GM19468 (cell line): Measurements from ENCODE around the gene BHLHA9.
"Not testable (repeated sequence)": the region's sequence is repeated elsewhere in the genome, so short reads cannot be mapped to it uniquely, and the experiment has no call there.

ENCODE experiments used
- ATAC-seq: cut with Tn5 transposase; IDR thresholded peaks from one replicate; pipeline ENCODE4 v1.9.1; 2021; ENCODE audit warnings: mild to moderate bottlenecking, moderate library complexity, moderate number of reproducible peaks; ENCODE audit not compliant: unreplicated experiment; ENCODE audit errors: extremely low read depth

Gene BHLHA9

GRCh38 chr17:1298606-1299005, 28.4 kb downstream of the BHLHA9 start:
- no peak for ATAC-seq

DNA sequence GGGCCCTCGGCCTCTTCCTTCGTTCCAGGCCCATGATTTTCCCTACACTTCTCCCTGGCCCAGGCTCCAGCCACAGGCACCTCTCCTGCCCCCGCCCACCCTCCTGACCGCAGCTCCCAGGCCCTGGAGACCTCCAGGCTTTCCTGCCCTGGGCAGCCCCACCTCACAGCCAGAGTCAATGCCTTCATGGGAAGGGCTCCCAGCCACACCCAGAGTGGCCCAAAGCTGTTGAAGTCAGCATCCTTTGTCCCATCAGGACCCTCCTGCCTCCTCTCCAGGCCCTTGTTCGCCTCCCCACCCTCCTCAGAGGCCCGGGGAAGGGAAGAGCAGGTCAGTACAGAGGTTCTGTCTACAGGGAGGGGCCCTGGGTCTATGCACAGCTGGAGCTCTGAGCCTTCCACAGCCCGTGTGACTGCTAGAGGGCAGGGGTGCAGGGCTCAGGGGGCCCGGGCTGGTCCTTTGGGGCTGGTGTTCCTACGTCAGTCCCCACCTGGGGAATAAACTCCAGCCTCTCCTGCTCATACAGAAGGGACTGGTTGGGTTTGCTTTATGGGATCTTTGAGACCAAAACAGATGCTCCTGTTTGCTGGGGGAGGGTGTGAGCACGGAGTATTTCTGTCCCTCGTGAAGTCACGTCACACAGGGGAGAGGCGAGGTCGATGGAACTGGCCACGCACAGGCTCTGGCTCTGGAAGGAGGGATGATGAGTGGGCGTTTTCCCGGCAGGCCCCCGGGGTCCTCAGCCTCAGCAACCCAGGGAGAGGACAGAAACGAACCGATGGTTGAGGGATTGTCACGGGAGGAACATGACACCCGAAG, 29.5 kb downstream of the BHLHA9 start:
- no peak for ATAC-seq

GRCh38 chr17:1300371-1300905, 30.2 kb downstream of the BHLHA9 start:
- ATAC-seq = no peak

DNA sequence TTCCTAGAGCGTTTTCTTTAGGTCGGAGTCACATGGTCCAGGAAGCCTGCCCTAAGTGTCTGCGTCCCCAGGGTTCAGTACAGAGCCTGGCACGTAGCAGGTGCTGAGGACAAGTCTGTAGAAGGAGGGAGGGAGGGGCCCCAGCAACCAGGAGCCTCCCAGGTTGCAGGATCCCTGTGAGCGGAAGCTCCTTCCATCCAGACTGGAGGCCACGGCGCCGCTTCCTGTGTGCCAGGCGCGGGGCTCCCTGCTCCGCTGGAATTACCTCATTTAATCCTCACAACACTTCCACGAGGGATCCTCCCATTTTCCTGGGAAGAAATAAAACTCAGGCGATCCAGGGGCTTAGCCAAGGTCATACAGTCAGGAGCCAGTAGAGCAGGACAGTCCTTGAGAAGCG, 31.3 kb downstream of the BHLHA9 start:
- ATAC-seq = no peak

DNA sequence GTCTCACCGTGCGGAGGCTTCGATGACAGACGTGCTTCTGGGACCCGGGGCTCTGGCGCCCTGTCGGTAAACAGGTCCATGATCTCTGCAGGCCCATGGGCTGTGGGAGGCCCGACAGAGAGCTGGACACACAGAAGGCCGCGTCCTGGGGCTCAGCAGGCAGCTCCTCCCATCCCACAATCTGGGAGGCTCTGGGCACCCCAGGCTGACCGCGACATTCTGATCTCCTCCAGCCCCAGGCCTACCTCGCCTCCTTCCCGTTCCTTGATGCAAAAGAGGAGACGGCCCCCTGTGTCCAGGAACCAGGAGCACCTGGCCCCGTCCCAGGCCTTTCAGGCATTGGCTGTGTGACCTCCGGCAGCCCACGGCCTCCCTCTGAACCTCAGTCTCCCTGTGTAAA, 32.5 kb downstream of the BHLHA9 start:
- no peak for ATAC-seq

DNA sequence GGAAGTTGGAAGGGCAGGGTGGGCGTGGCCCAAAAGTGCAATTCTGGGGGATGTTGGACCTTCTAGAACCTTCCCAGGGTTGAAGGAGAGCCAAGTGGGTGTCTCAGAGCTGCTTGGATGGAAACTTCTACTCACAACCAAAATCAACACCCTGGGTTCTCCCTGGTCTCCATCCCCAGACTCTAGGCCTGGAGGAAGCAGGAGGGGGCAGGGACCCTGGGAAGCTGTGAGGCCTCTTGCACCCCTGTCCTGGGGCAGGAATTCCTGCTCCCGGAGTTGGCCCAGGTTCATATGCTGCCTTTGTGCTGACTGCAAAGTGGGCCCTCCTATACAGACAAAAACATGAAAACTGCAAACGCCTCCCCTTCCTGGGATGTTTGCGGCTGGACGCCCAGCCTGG, 34.3 kb downstream of the BHLHA9 start:
- ATAC-seq = no peak

DNA sequence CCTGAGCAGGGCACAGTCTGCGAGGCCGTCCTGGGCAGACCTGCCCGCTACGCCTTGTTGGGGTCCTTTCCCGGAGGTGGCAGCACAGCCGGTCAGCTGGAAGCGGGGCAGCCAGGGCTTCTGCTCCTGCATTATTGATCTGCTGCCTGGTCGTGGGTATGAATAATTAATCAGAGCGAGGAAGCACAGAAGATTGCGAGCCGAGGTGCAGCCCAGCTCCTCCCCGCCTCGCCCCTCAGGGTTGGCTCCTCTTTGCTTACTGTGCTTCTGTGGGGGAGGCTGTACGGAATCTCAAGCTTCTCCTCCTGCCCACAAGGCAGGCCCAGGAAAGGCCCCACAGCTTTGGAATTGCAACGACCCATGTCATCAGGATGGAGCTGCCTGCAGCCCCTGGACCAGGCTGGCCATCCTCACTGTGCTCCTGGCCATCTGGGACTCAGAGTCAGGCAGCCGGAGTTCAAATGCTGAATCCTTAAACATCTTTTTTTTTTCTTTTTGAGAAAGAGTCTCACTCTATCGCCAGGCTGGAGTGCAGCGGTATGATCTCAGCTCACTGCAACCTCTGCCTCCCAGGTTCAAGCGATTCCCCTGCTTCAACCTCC, 34.8 kb downstream of the BHLHA9 start:
- no peak for ATAC-seq

DNA sequence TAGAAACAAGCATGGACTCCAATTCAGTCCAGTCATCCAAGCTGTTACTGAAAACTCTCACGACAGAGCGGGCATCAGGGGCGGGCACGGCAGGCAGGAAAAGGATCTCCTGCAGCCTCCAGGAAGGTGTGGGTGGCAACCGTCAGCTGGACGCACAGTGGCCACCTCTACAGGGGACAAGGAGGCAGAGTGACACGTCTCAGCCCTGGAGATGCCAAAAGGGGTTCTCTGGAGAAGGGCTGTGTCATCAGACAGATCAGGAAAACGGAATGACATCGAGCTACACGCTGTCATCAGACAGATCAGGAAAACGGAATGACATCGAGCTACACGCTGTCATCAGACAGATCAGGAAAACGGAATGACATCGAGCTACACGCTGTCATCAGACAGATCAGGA, 37.6 kb downstream of the BHLHA9 start:
- ATAC-seq = not testable (repeated sequence)

DNA sequence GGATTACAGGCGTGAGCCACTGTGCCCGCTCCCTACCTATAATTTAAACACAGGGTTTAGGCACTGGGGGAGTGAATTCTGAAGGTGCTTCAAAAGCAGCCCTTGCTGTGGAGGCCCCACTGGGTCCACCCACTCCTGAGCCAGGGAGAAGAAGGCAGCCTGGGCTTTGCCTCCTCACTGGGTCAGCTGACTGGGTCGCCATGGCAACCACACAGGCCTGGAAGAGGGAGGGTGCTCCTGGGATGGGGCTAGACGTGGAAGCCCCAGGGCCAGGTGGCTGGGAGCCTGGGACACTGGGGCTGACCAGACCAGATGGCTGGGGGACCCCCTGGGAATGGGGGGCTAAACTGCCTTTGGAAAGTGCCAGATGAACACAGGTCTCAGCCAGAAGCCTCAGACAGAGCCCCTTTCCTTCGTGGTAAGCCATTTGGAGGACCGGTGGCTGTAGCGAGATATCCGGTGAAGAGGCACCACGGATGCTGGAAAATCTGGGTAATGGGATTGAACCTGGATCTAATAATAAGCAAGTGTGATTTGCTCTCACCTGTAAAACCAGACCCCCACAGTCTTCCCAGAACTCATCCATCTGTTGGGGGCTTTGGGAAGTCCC, 42.1 kb downstream of the BHLHA9 start:
- ATAC-seq = no peak

- no peak for ATAC-seq
Measured at GRCh38 chr17:1313270-1314005, 43.2 kb downstream of the BHLHA9 start.

- no peak for ATAC-seq
Measured at GRCh38 chr17:1315409-1315808, 45.2 kb downstream of the BHLHA9 start.

DNA sequence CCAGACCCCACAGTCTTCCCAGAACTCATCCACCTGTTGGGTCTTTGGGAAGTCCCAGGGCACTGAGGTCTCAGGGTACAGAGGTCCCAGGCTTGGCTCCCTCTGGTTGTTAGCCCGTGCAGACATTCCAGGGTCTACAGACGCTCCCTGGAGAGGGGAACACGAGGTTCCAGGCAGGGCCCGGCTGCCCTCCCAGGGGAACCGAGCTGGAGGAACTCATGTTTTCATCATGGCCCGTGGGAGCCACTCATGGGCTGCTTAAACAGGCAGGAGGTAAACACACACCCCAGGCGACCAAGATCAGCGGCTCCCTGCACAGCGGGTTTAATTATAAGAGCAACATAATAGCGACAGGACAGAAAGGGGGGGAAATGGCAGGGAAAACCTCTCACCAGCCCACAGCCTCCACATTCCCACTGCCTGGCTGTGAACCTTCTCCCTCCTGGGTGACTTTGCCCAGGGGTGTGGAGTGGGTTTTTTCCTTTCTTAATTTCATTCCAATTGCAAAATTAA, 45.7 kb downstream of the BHLHA9 start:
- no peak for ATAC-seq
